Neural progenitor cell (in vitro differentiated cells): Measurements from ENCODE around the gene CA12. TPM values are rescaled to one million over a fixed set of nuclear protein-coding genes. Genes with fewer than 3 reads are reported as not detected.

Source experiments
- DNase-seq: peaks from one replicate; pipeline ENCODE4 v3.0.0-alpha.2; 2016; ENCODE audit warnings: low spot score
- H2AFZ ChIP-seq: fragments of 200-600 bp; sonication (generic); replicated peaks from 2 replicates; pipeline ENCODE4 v1.6.1; 2016; ENCODE audit warnings: antibody characterized with exemption
- H3F3A ChIP-seq: fragments of 200-600 bp; sonication (generic); 2 replicates; pipeline ENCODE4 v1.6.1; 2016; ENCODE audit warnings: antibody characterized with exemption, low read depth
- H3K27ac ChIP-seq: fragments of 200-600 bp; sonication (generic); 2 replicates; pipeline ENCODE4 v1.5.1; 2016; ENCODE audit warnings: mild to moderate bottlenecking
- H3K27me3 ChIP-seq: fragments of 200-600 bp; sonication (generic); 2 replicates; pipeline ENCODE4 v1.6.1; 2016; ENCODE audit warnings: mild to moderate bottlenecking, moderate library complexity
- H3K36me3 ChIP-seq: fragments of 200-600 bp; sonication (generic); 2 replicates; pipeline ENCODE4 v1.5.1; 2016
- H3K4me1 ChIP-seq: fragments of 200-600 bp; sonication (generic); 2 replicates; pipeline ENCODE4 v1.6.1; 2016; ENCODE audit warnings: mixed run types
- H3K4me2 ChIP-seq: fragments of 200-600 bp; sonication (generic); 2 replicates; pipeline ENCODE4 v1.6.1; 2016
- H3K4me3 ChIP-seq: fragments of 200-600 bp; sonication (generic); 2 replicates; pipeline ENCODE4 v1.5.1; 2016
- H3K79me2 ChIP-seq: fragments of 200-600 bp; sonication (generic); 2 replicates; pipeline ENCODE4 v1.6.1; 2016; ENCODE audit warnings: low read depth
- H3K9ac ChIP-seq: fragments of 200-600 bp; sonication (generic); 2 replicates; pipeline ENCODE4 v1.6.1; 2016
- H3K9me3 ChIP-seq: fragments of 200-600 bp; sonication (generic); 2 replicates; pipeline ENCODE4 v1.5.1; 2016; ENCODE audit warnings: low read depth
- H4K20me1 ChIP-seq: fragments of 200-600 bp; sonication (generic); 2 replicates; pipeline ENCODE4 v1.6.1; 2016; ENCODE audit warnings: low read depth
- H3K27ac Mint-ChIP-seq: 3 replicates; pipeline ENCODE4 v1.8.0; 2021; ENCODE audit warnings: mixed read lengths
- H3K27me3 Mint-ChIP-seq: 2 replicates; pipeline ENCODE4 v1.8.0; 2022; ENCODE audit warnings: low read depth, mild to moderate bottlenecking, inconsistent platforms, moderate library complexity, mixed read lengths; ENCODE audit not compliant: insufficient read depth
- H3K36me3 Mint-ChIP-seq: 3 replicates; pipeline ENCODE4 v1.8.0; 2021; ENCODE audit warnings: mixed read lengths
- H3K4me1 Mint-ChIP-seq: 3 replicates; pipeline ENCODE4 v1.8.0; 2021; ENCODE audit warnings: mixed read lengths
- H3K4me3 Mint-ChIP-seq: 3 replicates; pipeline ENCODE4 v1.8.0; 2021; ENCODE audit warnings: mild to moderate bottlenecking, moderate library complexity, mixed read lengths
- H3K9me3 Mint-ChIP-seq: 3 replicates; pipeline ENCODE4 v1.8.0; 2020; ENCODE audit warnings: mixed read lengths
- EZH2 ChIP-seq: fragments of 200-600 bp; sonication (generic); IDR thresholded peaks from 2 replicates; pipeline ENCODE4 v1.6.1; 2017; ENCODE audit warnings: antibody characterized with exemption, mild to moderate bottlenecking, moderate library complexity
- EZH2phosphoT487 ChIP-seq: fragments of 200-600 bp; sonication (generic); IDR thresholded peaks from 2 replicates; pipeline ENCODE4 v1.6.1; 2017; ENCODE audit warnings: antibody characterized with exemption
- total RNA-seq: library from RNA; depleted of rRNA; stranded (reverse); fragments of >200 nt; gene quantifications from 2 replicates; pipeline ENCODE4 v1.2.3, GENCODE V29; 2015; ENCODE audit warnings: low replicate concordance
- TF ChIP-seq, protein P1 (sequence below): fragments of 200-600 bp; sonication (generic); IDR thresholded peaks from 2 replicates; pipeline ENCODE4 v1.5.1; 2017; ENCODE audit warnings: antibody characterized with exemption, mild to moderate bottlenecking

Gene CA12
- total RNA-seq, 1 donor from 2014 or later = 0.45 TPM

DNA sequence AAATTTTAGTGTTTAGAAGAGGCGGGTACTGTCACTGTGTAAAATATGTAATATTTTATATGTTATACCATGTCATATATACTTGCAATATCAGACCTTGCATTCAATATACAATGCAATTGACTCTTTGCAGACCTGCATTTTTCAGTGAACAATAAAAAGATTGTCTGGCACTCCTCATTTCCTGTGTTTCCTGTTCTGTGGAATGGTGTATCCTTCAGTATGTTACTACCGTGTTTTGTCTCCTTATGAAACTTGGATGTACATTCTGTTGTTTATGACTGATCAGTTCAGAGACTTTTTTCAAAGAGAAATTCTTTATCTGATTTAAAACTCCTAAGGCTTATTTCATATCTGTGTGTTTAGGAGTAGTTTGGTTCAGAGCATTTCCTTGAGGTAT lies 72.7 kb downstream of the CA12 start:
- no peaks in the 10 kb centered on the region for H3K36me3 Mint-ChIP-seq
- peaks cover 9% of the 10 kb centered on the region for H3F3A ChIP-seq
- H3K4me1 Mint-ChIP-seq = peaks cover 6% of the 10 kb centered on the region
- H3K4me2 ChIP-seq = no peak overlapping the region
- no peak overlapping the region for H3K27ac Mint-ChIP-seq
- no peaks in the 10 kb centered on the region for H3K9me3 ChIP-seq
- no peak overlapping the region for H3K4me3 ChIP-seq
- no peaks in the 10 kb centered on the region for H3K36me3 ChIP-seq
- H3K9ac ChIP-seq = no peak overlapping the region
- peaks cover 14% of the 10 kb centered on the region for H3K4me1 ChIP-seq
- H3K9me3 Mint-ChIP-seq = no peaks in the 10 kb centered on the region
- TF ChIP-seq, protein P1, sequence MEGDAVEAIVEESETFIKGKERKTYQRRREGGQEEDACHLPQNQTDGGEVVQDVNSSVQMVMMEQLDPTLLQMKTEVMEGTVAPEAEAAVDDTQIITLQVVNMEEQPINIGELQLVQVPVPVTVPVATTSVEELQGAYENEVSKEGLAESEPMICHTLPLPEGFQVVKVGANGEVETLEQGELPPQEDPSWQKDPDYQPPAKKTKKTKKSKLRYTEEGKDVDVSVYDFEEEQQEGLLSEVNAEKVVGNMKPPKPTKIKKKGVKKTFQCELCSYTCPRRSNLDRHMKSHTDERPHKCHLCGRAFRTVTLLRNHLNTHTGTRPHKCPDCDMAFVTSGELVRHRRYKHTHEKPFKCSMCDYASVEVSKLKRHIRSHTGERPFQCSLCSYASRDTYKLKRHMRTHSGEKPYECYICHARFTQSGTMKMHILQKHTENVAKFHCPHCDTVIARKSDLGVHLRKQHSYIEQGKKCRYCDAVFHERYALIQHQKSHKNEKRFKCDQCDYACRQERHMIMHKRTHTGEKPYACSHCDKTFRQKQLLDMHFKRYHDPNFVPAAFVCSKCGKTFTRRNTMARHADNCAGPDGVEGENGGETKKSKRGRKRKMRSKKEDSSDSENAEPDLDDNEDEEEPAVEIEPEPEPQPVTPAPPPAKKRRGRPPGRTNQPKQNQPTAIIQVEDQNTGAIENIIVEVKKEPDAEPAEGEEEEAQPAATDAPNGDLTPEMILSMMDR = no peak
- TF ChIP-seq EZH2phosphoT487 (no peak), EZH2 (no peak)
- H3K4me3 Mint-ChIP-seq = no peak overlapping the region
- H3K79me2 ChIP-seq = no peaks in the 10 kb centered on the region
- no peak overlapping the region for H3K27ac ChIP-seq
- no peak overlapping the region for H2AFZ ChIP-seq
- no peak for DNase-seq
- H4K20me1 ChIP-seq = no peaks in the 10 kb centered on the region
- H3K27me3 ChIP-seq = no peaks in the 10 kb centered on the region
- H3K27me3 Mint-ChIP-seq = peaks cover 6% of the 10 kb centered on the region

DNA sequence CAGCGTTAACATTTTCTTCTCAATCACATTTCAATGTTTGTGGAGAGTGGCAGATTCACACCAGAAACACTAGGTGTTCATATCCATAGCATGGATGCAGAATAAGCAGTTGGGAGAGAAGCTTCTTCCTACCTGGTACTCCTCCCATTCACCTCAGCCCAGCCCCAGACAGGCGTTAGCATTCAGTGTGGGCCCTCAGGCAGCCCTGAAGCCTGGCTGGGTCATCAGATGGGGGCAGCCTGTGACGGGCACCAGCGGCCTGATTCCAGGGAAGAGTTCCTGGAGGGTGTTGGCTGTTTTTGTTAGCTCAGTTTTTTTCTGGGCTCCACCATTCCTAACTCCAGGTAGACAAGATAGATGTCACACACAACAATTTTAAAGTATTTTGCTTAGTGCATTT lies 73.2 kb downstream of the CA12 start:
- peaks cover 5% of the 10 kb centered on the region for H3K27me3 Mint-ChIP-seq
- no peaks in the 10 kb centered on the region for H3K79me2 ChIP-seq
- H2AFZ ChIP-seq = no peak overlapping the region
- H3K36me3 ChIP-seq = no peaks in the 10 kb centered on the region
- H3K27ac ChIP-seq = no peak overlapping the region
- no peaks in the 10 kb centered on the region for H4K20me1 ChIP-seq
- peaks cover 6% of the 10 kb centered on the region for H3K4me1 Mint-ChIP-seq
- no peak for TF ChIP-seq EZH2phosphoT487
- TF ChIP-seq, protein P1 = no peak
- TF ChIP-seq EZH2 = no peak
- no peak overlapping the region for H3K4me3 ChIP-seq
- H3F3A ChIP-seq = peaks cover 9% of the 10 kb centered on the region
- H3K9ac ChIP-seq = no peak overlapping the region
- no peak for DNase-seq
- no peaks in the 10 kb centered on the region for H3K27me3 ChIP-seq
- H3K9me3 ChIP-seq = no peaks in the 10 kb centered on the region
- no peak overlapping the region for H3K27ac Mint-ChIP-seq
- no peaks in the 10 kb centered on the region for H3K9me3 Mint-ChIP-seq
- H3K4me2 ChIP-seq = no peak overlapping the region
- H3K36me3 Mint-ChIP-seq = no peaks in the 10 kb centered on the region
- H3K4me3 Mint-ChIP-seq = no peak overlapping the region
- H3K4me1 ChIP-seq = peaks cover 14% of the 10 kb centered on the region

DNA sequence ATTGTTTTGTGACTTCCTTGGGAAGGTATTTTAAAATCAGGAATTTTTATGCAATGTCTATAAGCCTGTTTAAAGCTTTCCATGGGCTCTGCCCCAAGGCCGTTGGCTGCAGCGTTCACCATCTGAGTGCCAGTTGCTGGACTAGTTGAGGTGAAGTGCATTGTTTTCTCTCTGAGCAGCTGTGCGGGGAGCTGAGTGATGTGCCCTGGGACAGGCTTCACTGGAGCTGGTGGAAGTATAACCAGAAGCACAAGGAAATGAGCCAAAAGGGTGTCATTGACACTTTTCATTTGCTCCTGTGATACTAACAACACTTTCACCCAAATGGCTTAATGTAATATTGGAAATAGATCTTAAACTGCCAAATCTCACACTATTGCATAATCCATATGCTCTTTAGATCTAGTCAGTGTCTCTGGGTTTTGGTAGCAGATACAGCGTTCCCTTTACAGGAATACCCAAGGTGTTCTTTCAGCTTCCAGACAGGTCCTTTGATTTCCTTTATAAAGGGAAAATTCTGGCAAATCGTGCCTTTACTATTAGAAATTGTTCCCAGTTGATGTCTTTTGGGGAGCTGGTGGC lies 75.1 kb downstream of the CA12 start:
- Histone ChIP-seq H2AFZ (no peak overlapping the region), H3K9me3 (no peaks in the 10 kb centered on the region), H3F3A (peaks cover under 1% of the 10 kb centered on the region), H3K79me2 (no peaks in the 10 kb centered on the region), H3K27me3 (no peaks in the 10 kb centered on the region), H3K4me2 (no peak overlapping the region), H3K9ac (no peak overlapping the region), H3K27ac (no peak overlapping the region), H4K20me1 (no peaks in the 10 kb centered on the region), H3K36me3 (no peaks in the 10 kb centered on the region), H3K4me3 (no peak overlapping the region), H3K4me1 (peaks cover under 1% of the 10 kb centered on the region)
- Mint-ChIP-seq H3K27me3 (peaks cover 3% of the 10 kb centered on the region), H3K4me1 (peaks cover 7% of the 10 kb centered on the region), H3K9me3 (no peaks in the 10 kb centered on the region), H3K4me3 (no peak overlapping the region), H3K27ac (no peak overlapping the region), H3K36me3 (peaks cover 3% of the 10 kb centered on the region)
- no peak for DNase-seq
- TF ChIP-seq EZH2phosphoT487 = no peak
- TF ChIP-seq, protein P1 = no peak
- no peak for TF ChIP-seq EZH2
